Ishikawa (cell line): ENCODE data around the gene CD180.

Experiments
- CEBPB ChIP-seq: IDR thresholded peaks from 2 replicates; pipeline ENCODE4 v1.6.1; 2012
- FOXM1 ChIP-seq: IDR thresholded peaks from 2 replicates; pipeline ENCODE4 v1.6.1; 2012; ENCODE audit warnings: low read depth, borderline replicate concordance
- NFIC ChIP-seq: IDR thresholded peaks from 2 replicates; pipeline ENCODE4 v1.6.1; 2012
- TF ChIP-seq, protein P1 (sequence below): IDR thresholded peaks from 2 replicates; pipeline ENCODE4 v1.6.1; 2012; ENCODE audit warnings: low read depth, mild to moderate bottlenecking
- TF ChIP-seq, protein P2 (sequence below): IDR thresholded peaks from 2 replicates; pipeline ENCODE4 v1.6.1; 2012

DNA sequence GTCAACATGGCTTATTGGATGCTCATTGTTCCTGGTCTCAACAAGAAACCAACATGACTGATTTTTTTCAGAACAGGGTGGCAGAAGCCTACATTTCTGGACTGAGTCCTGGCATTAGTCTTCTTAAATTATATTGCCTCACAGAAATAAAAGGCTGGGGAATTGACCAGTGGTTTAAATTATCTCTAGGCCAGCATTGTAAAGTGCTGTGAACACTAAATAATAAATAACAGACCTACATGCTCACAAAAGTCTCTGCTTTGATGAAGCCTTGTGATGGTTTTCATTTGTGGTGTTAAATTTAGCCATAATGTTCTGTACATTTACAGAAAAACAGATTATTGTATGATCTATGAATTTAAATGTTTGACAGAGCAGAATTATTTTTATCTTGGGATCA, 44.7 kb upstream of the CD180 start:
- TF ChIP-seq CEBPB (no peak), NFIC (no peak), FOXM1 (no peak)
- TF ChIP-seq, protein P1, sequence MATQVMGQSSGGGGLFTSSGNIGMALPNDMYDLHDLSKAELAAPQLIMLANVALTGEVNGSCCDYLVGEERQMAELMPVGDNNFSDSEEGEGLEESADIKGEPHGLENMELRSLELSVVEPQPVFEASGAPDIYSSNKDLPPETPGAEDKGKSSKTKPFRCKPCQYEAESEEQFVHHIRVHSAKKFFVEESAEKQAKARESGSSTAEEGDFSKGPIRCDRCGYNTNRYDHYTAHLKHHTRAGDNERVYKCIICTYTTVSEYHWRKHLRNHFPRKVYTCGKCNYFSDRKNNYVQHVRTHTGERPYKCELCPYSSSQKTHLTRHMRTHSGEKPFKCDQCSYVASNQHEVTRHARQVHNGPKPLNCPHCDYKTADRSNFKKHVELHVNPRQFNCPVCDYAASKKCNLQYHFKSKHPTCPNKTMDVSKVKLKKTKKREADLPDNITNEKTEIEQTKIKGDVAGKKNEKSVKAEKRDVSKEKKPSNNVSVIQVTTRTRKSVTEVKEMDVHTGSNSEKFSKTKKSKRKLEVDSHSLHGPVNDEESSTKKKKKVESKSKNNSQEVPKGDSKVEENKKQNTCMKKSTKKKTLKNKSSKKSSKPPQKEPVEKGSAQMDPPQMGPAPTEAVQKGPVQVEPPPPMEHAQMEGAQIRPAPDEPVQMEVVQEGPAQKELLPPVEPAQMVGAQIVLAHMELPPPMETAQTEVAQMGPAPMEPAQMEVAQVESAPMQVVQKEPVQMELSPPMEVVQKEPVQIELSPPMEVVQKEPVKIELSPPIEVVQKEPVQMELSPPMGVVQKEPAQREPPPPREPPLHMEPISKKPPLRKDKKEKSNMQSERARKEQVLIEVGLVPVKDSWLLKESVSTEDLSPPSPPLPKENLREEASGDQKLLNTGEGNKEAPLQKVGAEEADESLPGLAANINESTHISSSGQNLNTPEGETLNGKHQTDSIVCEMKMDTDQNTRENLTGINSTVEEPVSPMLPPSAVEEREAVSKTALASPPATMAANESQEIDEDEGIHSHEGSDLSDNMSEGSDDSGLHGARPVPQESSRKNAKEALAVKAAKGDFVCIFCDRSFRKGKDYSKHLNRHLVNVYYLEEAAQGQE, result no peak
- TF ChIP-seq, protein P2, sequence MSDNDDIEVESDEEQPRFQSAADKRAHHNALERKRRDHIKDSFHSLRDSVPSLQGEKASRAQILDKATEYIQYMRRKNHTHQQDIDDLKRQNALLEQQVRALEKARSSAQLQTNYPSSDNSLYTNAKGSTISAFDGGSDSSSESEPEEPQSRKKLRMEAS, result no peak
